Measurements from ENCODE around the gene ARMC12. TPM values are rescaled to one million over a fixed set of nuclear protein-coding genes. Genes with fewer than 3 reads are reported as not detected.

Gene ARMC12
- total and polyA plus RNA-seq, 10 of the 15 experiments (the other 5 are each of a cell fraction or from before 2014, with no cell fraction given): 0.10 to 1.6 (median 0.62) TPM

DNA sequence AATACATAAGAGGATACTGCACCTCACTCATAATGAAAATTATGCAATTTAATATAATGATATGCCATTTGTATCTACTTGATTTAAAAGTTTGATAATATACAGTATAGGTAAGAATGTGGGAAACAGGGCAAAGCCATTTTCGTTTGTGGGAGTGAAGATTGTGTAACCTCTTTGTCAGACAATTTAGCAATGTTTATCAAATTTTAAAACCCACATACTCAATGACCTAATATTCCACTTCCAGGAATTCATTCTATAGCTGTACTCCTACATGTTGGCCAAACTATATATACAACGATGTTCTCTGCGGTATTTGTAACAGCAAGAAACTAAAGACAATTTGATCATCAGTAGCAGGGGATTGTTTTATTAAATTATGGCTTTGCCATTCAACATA lies 30.4 kb upstream of the ARMC12 start:
- POLR2A ChIA-PET: interaction anchor here (0.7 kb wide), 1 partner anchor 12 kb away, joined by 5 read pairs; no protein-coding TSS in a partner anchor
- no peak for DNase-seq (ENCODE audit: low read depth, low spot score)
- Histone ChIP-seq H3K79me2 (ENCODE audit: control insufficient read depth, insufficient read depth, low read length) (no peaks in the 10 kb centered on the region), H3K27ac (ENCODE audit: control insufficient read depth, insufficient read depth) (no peak overlapping the region), H3K4me3 (no peak overlapping the region), H3K36me3 (ENCODE audit: control insufficient read depth in 2 of 2, insufficient read depth in 2 of 2, low read length in 1 of 2) (no peaks in the 10 kb centered on the region), H3K9me3 (replicated peaks; ENCODE audit: control insufficient read depth, insufficient read depth, low read length) (peaks cover 3% of the 10 kb centered on the region; the same call in 2 of the 3 replicates), H3K4me1 (ENCODE audit: control insufficient read depth, insufficient read depth, low read length) (no peaks in the 10 kb centered on the region), H3K4me2 (ENCODE audit: control insufficient read depth, insufficient read depth) (no peak overlapping the region), H3K9ac (ENCODE audit: control insufficient read depth, insufficient read depth, low read length) (no peak overlapping the region), H2AFZ (ENCODE audit: control insufficient read depth, low read depth, low read length) (no peak overlapping the region), H3K27me3 (replicated peaks in 1 of 2; ENCODE audit: control insufficient read depth in 2 of 2, insufficient read depth in 2 of 2, low read length in 1 of 2) (no peaks in the 10 kb centered on the region), H4K20me1 (ENCODE audit: control insufficient read depth, insufficient read depth) (no peaks in the 10 kb centered on the region)
- in situ Hi-C loops (cut with MboI): no loop called here
- BruUV-seq (replicated peaks): no TSS peak
- FAIRE-seq: no peak
- intact Hi-C loops (cut with micrococcal nuclease; ENCODE audit: unreplicated experiment): no loop called here
- RAD21 ChIA-PET (ENCODE audit: unreplicated experiment): no interaction called here
- CTCF ChIA-PET: no interaction called here
- 63% methylated on average over 3 of the region's 3 CpGs for WGBS (ENCODE audit: insufficient coverage, insufficient replicate concordance, low lambda C conversion rate, missing lambda C conversion rate)
- SMC1A ChIA-PET (ENCODE audit: uncharacterized antibody, unreplicated experiment): interaction anchor here (0.6 kb wide), 1 partner anchor 14 kb away, joined by 3 read pairs; no protein-coding TSS in a partner anchor
- no peak for ATAC-seq
- no peak for TF ChIP-seq SMARCA5 (IDR thresholded peaks at IDR 0.05)
- TF ChIP-seq CREB1 (IDR thresholded peaks at IDR 0.05; ENCODE audit: low read depth): no peak
- no peak for TF ChIP-seq NBN (IDR thresholded peaks at IDR 0.05)
- no peak for TF ChIP-seq ZBED1 (IDR thresholded peaks at IDR 0.05; ENCODE audit: borderline replicate concordance)
- TF ChIP-seq, protein P1, sequence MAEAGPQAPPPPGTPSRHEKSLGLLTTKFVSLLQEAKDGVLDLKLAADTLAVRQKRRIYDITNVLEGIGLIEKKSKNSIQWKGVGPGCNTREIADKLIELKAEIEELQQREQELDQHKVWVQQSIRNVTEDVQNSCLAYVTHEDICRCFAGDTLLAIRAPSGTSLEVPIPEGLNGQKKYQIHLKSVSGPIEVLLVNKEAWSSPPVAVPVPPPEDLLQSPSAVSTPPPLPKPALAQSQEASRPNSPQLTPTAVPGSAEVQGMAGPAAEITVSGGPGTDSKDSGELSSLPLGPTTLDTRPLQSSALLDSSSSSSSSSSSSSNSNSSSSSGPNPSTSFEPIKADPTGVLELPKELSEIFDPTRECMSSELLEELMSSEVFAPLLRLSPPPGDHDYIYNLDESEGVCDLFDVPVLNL (IDR thresholded peaks at IDR 0.05; ENCODE audit: low read depth, low read length): no peak
- no peak for TF ChIP-seq SIX5 (IDR thresholded peaks at IDR 0.05; ENCODE audit: low read depth, low read length, severe bottlenecking)
- TF ChIP-seq MTA3 (IDR thresholded peaks at IDR 0.05; ENCODE audit: borderline replicate concordance, low read length): no peak
- TF ChIP-seq, protein P2, sequence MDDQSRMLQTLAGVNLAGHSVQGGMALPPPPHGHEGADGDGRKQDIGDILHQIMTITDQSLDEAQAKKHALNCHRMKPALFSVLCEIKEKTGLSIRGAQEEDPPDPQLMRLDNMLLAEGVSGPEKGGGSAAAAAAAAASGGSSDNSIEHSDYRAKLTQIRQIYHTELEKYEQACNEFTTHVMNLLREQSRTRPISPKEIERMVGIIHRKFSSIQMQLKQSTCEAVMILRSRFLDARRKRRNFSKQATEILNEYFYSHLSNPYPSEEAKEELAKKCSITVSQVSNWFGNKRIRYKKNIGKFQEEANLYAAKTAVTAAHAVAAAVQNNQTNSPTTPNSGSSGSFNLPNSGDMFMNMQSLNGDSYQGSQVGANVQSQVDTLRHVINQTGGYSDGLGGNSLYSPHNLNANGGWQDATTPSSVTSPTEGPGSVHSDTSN (IDR thresholded peaks at IDR 0.05; ENCODE audit: insufficient replicate concordance, low read depth, low read length): no peak
- TF ChIP-seq RELA (IDR thresholded peaks at IDR 0.05; ENCODE audit: borderline replicate concordance, partially characterized antibody): no peak
- no peak for TF ChIP-seq NR2C1 (IDR thresholded peaks at IDR 0.05)
- no peak for TF ChIP-seq RAD51 (IDR thresholded peaks at IDR 0.05)
- no peak for TF ChIP-seq MEF2B (IDR thresholded peaks at IDR 0.05; ENCODE audit: partially characterized antibody, poor library complexity, severe bottlenecking)
- no peak for TF ChIP-seq CBFB (IDR thresholded peaks at IDR 0.05; ENCODE audit: low read depth)
- TF ChIP-seq, protein P3, sequence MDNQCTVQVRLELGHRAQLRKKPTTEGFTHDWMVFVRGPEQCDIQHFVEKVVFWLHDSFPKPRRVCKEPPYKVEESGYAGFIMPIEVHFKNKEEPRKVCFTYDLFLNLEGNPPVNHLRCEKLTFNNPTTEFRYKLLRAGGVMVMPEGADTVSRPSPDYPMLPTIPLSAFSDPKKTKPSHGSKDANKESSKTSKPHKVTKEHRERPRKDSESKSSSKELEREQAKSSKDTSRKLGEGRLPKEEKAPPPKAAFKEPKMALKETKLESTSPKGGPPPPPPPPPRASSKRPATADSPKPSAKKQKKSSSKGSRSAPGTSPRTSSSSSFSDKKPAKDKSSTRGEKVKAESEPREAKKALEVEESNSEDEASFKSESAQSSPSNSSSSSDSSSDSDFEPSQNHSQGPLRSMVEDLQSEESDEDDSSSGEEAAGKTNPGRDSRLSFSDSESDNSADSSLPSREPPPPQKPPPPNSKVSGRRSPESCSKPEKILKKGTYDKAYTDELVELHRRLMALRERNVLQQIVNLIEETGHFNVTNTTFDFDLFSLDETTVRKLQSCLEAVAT (IDR thresholded peaks at IDR 0.05): no peak
- TF ChIP-seq, protein P4, sequence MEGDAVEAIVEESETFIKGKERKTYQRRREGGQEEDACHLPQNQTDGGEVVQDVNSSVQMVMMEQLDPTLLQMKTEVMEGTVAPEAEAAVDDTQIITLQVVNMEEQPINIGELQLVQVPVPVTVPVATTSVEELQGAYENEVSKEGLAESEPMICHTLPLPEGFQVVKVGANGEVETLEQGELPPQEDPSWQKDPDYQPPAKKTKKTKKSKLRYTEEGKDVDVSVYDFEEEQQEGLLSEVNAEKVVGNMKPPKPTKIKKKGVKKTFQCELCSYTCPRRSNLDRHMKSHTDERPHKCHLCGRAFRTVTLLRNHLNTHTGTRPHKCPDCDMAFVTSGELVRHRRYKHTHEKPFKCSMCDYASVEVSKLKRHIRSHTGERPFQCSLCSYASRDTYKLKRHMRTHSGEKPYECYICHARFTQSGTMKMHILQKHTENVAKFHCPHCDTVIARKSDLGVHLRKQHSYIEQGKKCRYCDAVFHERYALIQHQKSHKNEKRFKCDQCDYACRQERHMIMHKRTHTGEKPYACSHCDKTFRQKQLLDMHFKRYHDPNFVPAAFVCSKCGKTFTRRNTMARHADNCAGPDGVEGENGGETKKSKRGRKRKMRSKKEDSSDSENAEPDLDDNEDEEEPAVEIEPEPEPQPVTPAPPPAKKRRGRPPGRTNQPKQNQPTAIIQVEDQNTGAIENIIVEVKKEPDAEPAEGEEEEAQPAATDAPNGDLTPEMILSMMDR (IDR thresholded peaks at IDR 0.05 in 2 of 3, conservative IDR thresholded peaks at IDR 0.05 in 1 of 3; ENCODE audit: control insufficient read depth in 2 of 3, extremely low read depth in 1 of 3, insufficient read depth in 1 of 3, low read depth in 3 of 3, low read length in 3 of 3): no peak
- no peak for TF ChIP-seq MTA2 (IDR thresholded peaks at IDR 0.05; ENCODE audit: low read depth)
- TF ChIP-seq TAF1 (IDR thresholded peaks at IDR 0.05; ENCODE audit: borderline replicate concordance, low read depth, low read length): no peak

All from GM12878 (cell line).